Measurements from ENCODE around the gene ITPKB. TPM values are rescaled to one million over a fixed set of nuclear protein-coding genes. Genes with fewer than 3 reads are reported as not detected.

The ITPKB gene
- total RNA-seq, 1 donor from 2014 or later = 1.6 TPM

- H3K27ac ChIP-seq = no peak overlapping the region
- no peaks in the 10 kb centered on the region for H3K79me2 ChIP-seq (ENCODE audit: low read depth)
- H3K4me2 ChIP-seq = no peak overlapping the region
- Mint-ChIP-seq H3K36me3 (peaks cover 5% of the 10 kb centered on the region), H3K4me3 (no peak overlapping the region), H3K27ac (no peak overlapping the region), H3K27me3 (ENCODE audit: insufficient read depth, low read depth) (peaks cover 3% of the 10 kb centered on the region), H3K4me1 (peaks cover 18% of the 10 kb centered on the region), H3K9me3 (no peaks in the 10 kb centered on the region)
- no peaks in the 10 kb centered on the region for H3K27me3 ChIP-seq
- H3K36me3 ChIP-seq = no peaks in the 10 kb centered on the region
- TF ChIP-seq EZH2 (IDR thresholded peaks at IDR 0.05) (no peak), EZH2phosphoT487 (IDR thresholded peaks at IDR 0.05) (no peak), CTCF (IDR thresholded peaks at IDR 0.05) (no peak)
- peaks cover 2% of the 10 kb centered on the region for H3K4me1 ChIP-seq
- no peak overlapping the region for H3K9ac ChIP-seq
- DNase-seq (ENCODE audit: low spot score) = no peak
- H3F3A ChIP-seq (ENCODE audit: low read depth) = no peaks in the 10 kb centered on the region
- no peaks in the 10 kb centered on the region for H4K20me1 ChIP-seq (ENCODE audit: low read depth)
- no peak overlapping the region for H3K4me3 ChIP-seq
- H3K9me3 ChIP-seq (ENCODE audit: low read depth) = no peaks in the 10 kb centered on the region
- no peak overlapping the region for H2AFZ ChIP-seq (replicated peaks)
These were observed 103.6 kb downstream of the ITPKB start for GRCh38 chr1:226635456-226635941.

GRCh38 chr1:226634611-226635246 is 104.4 kb downstream of the ITPKB start:
- Histone ChIP-seq H3K4me1 (no peaks in the 10 kb centered on the region), H2AFZ (replicated peaks) (no peak overlapping the region), H3K4me3 (no peak overlapping the region), H3K9ac (no peak overlapping the region), H3K79me2 (ENCODE audit: low read depth) (no peaks in the 10 kb centered on the region), H3F3A (ENCODE audit: low read depth) (no peaks in the 10 kb centered on the region), H3K27me3 (no peaks in the 10 kb centered on the region), H3K9me3 (ENCODE audit: low read depth) (no peaks in the 10 kb centered on the region), H3K27ac (no peak overlapping the region), H3K4me2 (no peak overlapping the region), H4K20me1 (ENCODE audit: low read depth) (no peaks in the 10 kb centered on the region), H3K36me3 (no peaks in the 10 kb centered on the region)
- Mint-ChIP-seq H3K36me3 (peaks cover 5% of the 10 kb centered on the region), H3K27me3 (ENCODE audit: insufficient read depth, low read depth) (peaks cover 3% of the 10 kb centered on the region), H3K4me1 (peaks cover 16% of the 10 kb centered on the region), H3K4me3 (no peak overlapping the region), H3K9me3 (no peaks in the 10 kb centered on the region), H3K27ac (no peak overlapping the region)
- TF ChIP-seq EZH2 (IDR thresholded peaks at IDR 0.05) (no peak), EZH2phosphoT487 (IDR thresholded peaks at IDR 0.05) (no peak), CTCF (IDR thresholded peaks at IDR 0.05) (no peak)
- DNase-seq (ENCODE audit: low spot score) = no peak

GRCh38 chr1:226634166-226634588 is 104.9 kb downstream of the ITPKB start:
- no peaks in the 10 kb centered on the region for H4K20me1 ChIP-seq (ENCODE audit: low read depth)
- no peak overlapping the region for H3K4me3 ChIP-seq
- DNase-seq (ENCODE audit: low spot score) = peak; percentile 87
- no peaks in the 10 kb centered on the region for H3F3A ChIP-seq (ENCODE audit: low read depth)
- peaks cover 3% of the 10 kb centered on the region for H3K27me3 Mint-ChIP-seq (ENCODE audit: insufficient read depth, low read depth)
- no peaks in the 10 kb centered on the region for H3K9me3 Mint-ChIP-seq
- no peak overlapping the region for H2AFZ ChIP-seq (replicated peaks)
- no peaks in the 10 kb centered on the region for H3K79me2 ChIP-seq (ENCODE audit: low read depth)
- no peak overlapping the region for H3K27ac ChIP-seq
- peaks cover 5% of the 10 kb centered on the region for H3K36me3 Mint-ChIP-seq
- no peak for TF ChIP-seq EZH2phosphoT487 (IDR thresholded peaks at IDR 0.05)
- TF ChIP-seq EZH2 (IDR thresholded peaks at IDR 0.05) = no peak
- TF ChIP-seq CTCF (IDR thresholded peaks at IDR 0.05) = peak; percentile 99
- no peaks in the 10 kb centered on the region for H3K36me3 ChIP-seq
- no peaks in the 10 kb centered on the region for H3K27me3 ChIP-seq
- H3K4me3 Mint-ChIP-seq = no peak overlapping the region
- no peak overlapping the region for H3K27ac Mint-ChIP-seq
- no peak overlapping the region for H3K4me2 ChIP-seq
- H3K4me1 ChIP-seq = no peaks in the 10 kb centered on the region
- no peaks in the 10 kb centered on the region for H3K9me3 ChIP-seq (ENCODE audit: low read depth)
- H3K9ac ChIP-seq = no peak overlapping the region
- H3K4me1 Mint-ChIP-seq = peaks cover 16% of the 10 kb centered on the region
